HG03521 (cell line): ENCODE data around the gene LRBA.

Experiments
- ATAC-seq: cut with Tn5 transposase; IDR thresholded peaks from one replicate; pipeline ENCODE4 v1.9.1; 2021; ENCODE audit warnings: mild to moderate bottlenecking, moderate library complexity; ENCODE audit not compliant: unreplicated experiment

The LRBA gene

DNA sequence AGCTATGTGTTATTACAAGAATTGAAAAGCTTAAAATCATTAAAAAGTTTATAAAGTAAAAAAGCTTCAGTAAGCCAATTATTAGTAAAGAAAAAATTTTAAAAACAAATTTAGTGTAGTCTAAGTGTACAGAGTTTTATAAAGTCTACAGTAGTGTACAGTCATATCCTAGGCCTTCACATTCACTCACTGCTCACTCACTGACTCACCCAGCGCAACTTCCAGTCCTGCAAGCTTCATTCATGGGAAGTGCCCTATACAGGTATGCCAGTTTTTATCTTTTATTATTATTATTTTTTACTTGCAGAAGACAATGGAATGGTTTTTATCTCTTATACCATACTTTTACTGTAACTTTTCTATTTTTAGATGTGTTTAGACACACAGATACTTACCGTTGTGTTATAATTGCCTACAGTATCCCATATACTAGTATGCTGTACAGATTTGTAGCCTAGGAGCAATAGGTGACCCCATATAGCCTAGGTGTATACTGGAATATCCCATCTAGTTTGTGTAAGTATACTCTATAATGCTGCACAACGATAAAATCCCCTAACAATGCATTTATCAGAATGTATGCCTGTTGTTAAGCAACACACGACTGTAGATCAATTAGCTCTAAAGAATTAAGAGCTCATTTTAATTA is 706.1 kb downstream of the LRBA start:
- ATAC-seq, result no peak

DNA sequence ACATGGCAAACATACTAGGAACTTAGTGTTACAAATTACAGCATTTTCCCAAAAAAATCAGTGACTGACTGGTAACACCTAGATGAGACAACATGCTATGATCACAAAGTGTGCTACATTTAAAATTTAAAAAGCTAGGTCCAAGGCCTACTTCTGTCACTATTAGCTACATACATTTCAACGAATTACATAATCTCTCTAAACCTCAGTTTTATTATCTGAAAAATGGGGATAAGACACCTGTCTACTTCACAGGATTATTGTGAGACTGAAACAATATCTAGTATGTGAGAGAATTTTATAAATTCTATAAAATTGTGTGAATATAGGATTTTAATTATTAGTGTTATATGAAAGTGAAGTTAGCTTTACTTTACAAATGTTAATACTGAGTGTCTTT is 708.4 kb downstream of the LRBA start:
- no peak for ATAC-seq

DNA sequence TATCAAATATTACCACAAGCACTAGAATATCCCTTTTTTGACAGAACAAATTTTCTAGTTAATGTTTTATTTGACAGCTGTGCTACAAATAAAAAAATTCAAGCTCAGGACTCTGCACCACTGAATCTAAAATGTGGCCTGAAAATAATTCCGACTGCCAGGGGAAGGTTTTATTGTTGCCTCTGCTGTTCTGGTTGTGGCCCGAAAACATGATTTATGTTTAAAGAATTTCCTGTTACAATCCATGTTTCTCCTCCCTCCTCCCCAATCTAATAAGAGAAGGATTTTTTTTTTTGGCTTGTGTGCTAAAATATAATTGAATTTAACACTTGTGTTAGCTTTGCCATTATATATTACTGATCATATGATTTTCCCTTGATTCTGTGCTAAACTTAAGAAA is 709.1 kb downstream of the LRBA start:
- ATAC-seq, result no peak

DNA sequence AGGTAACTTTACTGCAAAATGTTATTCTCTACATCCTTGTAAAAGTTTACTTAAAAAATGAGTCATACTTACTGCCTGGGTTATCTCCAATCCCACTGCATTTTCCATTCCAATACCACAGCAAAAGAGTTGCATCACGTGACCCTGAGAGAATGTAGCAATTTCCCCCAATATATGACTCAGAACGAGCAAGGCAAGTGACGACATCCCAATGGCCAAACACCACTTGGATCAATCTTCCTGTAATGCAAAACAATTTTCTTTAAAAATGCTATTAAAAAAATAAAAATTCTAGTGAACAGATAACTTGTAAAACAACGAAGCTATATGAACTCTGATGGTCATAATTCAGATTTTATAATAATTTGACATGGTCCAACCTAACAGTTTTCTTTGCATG is 712.5 kb downstream of the LRBA start:
- no peak for ATAC-seq

DNA sequence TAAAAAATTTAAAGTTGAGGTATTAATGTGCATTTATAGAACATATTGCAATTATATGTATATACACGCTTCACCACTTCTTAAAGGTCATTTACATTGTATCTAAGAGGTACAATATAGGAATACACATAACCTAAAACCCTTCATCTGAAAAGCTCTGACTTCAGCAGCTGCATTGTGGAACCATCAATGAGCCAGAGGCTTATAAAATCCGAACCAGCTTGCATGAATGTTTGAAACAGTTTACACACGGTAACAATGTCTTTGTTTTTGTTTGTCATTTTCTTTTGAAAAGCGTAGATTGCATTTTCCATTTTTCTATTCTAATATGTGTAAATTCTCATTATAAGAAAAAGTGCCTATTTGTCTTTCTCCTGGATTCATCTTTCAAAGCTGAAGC is 715.3 kb downstream of the LRBA start:
- ATAC-seq, result no peak

DNA sequence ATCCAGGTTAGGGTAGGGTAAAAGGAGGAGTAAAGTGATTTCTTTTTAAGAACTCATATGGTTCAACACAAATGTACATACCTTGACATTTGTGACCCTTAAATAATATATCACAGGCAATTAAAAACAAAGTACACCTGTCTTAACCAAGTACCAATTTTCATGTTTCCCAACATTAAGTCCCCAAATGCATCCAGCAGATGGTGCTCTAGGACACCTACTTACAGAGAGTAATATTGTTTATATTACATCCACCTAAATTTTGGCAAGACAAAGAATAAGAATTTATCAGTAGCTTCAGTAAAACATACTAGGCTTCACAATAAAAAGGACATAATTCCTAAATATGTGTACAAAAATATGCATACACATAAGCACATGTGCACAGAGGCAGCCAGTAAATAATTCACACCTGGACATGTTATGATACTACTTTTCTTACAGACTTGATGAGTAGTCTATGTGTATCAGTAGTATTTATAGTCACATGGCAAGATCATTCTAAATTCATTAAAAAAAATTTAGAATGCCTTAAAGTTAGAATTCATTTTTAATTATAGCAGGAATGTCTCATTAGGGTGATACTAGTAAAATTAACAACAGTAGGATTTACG is 717.1 kb downstream of the LRBA start:
- ATAC-seq, result no peak

DNA sequence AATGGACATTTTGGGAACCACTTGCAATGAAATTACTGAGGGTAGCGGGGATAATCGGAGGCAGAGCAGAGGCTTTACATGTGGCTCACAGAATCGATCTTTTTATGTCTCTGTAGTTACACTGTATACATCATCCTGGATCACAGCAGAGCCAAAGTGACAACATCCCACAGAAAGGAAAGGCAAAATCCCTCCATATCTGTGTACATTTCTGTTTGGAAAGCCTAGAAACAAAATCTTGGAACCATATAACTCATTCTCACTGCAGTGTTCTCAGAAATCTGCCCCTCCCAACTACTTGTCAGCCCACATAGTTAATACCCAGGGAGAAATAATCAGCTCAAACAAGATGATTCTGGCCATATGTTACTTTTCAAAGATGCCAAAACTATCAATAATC is 725.2 kb downstream of the LRBA start:
- ATAC-seq, result no peak

DNA sequence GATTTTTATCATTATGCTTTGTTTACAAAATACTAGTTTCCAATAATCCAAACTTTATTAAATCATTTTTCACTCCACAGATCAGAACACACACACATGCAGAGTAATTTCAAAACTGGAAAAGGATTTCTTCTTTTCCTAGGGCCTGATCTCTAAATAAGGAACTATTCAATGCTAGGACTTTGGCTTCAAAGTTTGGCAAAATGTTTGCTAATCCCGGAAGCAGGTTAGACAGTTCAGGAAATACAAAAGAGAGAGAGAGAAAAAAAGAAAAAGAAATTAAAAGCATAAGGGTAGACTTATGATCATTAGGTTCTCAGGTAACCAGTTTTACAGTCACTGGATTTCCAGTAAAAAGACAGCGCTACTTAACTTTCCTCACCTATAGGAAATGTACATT is 725.9 kb downstream of the LRBA start:
- ATAC-seq, result no peak

DNA sequence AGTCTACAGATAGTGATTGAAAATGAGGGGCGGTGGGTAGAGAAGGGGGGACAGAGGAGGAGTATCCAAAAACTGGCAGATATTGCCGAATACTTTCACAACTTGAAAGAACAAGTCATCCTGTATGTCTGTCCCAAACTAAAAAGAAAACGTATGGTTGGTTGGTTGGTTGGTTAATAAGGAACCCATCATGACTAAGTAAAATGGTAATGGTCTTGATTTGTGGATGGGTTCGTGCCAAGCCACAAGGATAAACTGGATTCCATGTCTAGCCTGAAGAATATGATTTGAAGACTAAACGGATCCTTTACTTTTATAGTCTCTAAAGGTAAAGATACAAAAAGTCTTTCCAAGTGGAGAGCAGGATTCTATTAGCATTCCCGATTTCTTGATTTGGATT is 728.4 kb downstream of the LRBA start:
- ATAC-seq, result no peak

DNA sequence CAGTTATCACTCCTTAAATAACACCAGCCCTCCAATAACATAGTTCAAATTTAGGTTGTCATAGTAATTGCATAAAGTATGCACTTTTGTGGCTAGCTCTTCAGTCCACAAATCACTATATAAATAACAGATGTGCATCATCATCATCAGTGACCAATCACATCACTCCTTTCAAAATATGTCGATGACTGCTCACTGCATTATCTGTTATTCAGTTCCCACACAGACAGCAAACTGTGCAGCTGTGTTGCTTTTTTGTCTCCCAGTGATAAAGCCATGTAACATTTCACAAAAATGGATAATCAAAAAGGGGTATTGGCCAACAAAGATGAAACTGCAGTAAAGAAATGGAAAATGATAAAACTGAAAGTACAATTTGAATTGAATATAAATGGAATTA is 731.4 kb downstream of the LRBA start:
- no peak for ATAC-seq

DNA sequence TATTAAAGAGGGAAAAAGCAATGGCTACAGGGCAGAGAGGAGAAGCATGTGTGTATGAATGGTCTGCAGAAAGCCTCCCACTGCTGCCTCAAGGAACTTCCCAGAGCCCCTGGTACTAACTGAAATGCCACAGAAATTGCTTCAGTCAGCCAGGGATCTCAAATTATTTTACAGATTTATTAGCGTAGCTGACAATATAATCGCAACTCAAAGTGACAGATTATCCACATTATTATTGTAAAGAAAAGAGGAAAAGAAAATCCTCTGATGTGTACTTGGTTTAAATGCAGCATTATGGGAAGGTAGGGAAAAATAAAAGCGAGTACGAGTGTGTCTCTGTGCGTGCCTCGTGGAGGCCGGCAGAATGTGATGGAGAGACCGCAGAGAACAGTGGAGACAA is 734.1 kb downstream of the LRBA start:
- ATAC-seq, result no peak

DNA sequence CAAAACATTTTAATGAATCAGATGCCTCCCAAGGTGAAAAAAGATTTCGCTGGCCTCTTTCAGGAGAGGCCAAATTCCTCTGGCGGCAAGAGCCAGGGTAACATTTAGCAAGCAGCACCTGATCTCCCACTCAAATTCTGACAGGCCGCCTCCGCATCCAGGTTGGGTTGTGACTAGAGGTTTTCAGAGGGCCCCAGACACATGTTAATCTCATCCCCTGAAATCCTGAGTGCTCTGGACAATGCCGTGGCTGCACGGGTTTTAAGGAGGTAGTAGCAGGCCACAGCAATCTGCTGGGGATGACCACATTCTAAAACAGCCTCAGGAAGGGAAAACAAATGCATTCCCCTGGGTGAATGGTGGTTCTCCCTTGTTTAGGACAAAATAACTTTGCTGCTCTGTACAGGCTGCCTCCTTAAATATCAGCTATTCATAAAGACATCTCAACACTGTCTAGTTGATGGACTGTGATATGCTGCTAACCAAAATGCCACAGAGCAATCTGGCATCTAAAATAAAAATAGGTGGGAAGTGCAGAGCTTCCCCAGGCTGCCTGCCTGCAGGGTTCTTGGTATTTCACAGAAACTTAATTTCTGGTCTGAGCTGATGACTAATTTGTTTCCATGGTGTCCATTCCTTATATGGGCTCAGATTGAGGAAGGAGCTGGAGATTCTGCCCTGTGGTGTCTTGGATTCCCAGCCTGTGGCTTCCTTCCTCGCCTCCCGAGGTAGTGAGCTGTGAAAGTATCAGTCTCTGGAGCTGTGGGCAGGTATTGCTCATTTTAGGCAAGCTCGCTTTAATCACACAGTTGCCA is 734.8 kb downstream of the LRBA start:
- ATAC-seq, result no peak

DNA sequence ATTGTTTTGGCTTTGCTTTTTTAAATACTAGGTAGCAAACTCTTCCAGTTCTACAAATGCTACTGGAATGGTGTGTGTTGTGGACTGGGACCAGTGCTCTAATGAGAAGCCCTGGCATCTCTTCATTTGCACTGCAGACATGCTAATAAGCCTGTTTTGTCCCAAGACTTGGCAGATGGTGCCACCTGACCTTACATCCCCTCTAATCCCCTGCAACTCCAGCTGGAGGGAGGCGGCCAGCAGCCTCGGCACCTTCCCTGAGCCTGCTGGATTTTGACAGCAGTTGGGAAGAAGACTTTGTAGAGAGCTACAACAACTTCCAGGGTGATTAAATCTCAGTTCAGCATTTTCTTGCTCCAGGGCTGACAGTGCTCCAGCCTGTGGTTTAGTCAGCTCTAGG is 736.9 kb downstream of the LRBA start:
- ATAC-seq, result no peak

DNA sequence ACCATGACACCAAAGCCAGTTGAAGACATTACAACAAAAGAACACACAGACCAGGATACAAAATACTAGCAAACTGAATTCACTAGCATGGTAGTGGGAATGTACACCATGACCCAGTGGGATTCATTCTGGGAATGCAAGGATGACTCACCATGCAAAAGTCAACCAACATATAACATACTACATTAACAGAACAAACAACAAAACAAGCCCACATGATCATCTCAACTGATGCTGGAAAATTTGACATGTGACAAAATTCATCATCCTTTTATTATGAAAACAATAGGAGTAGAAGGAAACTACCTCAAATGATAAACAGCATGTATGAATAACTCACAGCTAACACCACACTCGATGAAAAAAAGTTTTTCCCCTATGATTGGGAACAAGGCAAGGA is 746.6 kb downstream of the LRBA start:
- ATAC-seq, result no peak

DNA sequence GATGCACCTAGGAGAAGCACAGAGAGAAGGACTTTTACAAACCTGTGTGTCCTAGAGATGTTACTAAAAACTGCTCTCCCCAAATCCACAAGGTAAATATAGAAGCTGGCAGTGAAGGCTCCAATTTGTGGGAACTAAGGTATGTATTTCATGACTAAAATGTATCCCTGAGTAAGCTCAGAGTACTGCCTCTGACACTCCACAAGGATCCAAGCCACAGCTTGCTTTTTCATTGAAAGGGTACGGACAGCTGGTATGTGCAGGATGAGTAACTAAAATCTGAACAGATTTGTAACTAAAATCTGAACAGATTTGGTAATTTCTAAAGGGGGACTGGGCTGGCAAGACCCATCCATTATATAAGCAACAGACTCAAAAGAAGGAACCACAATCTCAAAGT is 749.3 kb downstream of the LRBA start:
- no peak for ATAC-seq

DNA sequence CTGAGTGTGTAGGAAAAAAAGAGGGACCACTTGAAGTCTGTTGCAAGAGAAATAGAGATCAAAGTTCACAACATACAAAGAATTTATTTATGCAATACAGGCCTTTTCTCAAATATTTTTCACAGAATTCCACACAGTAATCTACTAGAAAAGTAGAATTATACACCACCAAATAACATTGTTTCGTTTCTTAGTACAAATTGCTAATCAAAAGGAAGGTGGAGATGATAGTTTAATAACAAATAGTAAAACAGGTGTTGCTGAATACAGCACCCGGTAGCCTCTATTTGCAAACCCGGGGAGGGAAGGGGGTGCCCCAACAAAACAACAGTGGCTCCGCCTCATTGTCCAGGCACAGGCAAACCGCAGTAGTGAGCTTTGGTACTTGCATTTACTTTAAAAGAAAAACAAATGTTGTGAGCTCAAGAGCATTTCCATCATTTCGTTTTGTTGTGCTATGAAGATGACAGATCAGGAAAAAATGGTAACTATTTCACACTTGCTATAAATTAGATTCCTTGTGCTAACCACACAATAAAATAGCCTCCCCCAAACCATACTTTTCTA is 750.4 kb downstream of the LRBA start:
- ATAC-seq, result no peak

DNA sequence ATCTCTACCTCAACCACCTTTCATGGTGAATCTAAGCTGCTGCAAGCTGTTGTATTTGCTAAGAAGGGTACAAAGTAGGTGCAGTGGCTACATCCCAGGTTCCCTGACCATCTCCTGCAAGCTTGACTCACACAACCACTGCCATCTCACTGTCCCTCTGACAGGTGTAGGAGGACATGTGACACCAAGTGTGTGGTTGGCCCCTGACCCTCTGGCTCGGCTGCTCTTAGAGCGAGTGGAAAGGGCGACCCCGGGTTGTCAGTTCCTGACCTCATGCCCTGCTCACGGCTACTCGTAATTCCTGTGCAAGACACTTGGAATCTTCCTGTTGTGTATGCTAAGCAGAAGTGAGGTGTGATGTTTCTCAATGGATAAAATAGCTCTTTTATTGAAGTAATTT is 752.5 kb downstream of the LRBA start:
- ATAC-seq, result no peak

DNA sequence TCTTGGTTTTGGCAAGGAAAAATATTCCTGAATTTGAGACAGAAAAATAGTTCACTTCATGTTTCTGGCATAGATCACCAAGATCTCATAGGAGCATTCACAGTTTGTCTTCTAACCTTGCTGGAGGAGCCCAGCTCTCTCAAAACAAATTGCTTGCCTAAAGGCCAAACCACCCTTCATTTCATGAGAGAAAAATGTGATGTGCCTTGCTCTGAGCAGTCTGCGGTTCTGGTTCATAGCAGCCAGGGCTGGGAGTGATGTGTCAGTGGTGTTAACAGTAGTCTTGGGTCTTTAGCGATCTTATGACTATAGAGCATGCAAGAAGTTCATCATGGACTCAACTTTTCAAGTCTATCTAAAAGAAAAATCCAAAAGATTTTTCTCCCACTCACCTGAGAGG is 753.5 kb downstream of the LRBA start:
- ATAC-seq, result no peak

DNA sequence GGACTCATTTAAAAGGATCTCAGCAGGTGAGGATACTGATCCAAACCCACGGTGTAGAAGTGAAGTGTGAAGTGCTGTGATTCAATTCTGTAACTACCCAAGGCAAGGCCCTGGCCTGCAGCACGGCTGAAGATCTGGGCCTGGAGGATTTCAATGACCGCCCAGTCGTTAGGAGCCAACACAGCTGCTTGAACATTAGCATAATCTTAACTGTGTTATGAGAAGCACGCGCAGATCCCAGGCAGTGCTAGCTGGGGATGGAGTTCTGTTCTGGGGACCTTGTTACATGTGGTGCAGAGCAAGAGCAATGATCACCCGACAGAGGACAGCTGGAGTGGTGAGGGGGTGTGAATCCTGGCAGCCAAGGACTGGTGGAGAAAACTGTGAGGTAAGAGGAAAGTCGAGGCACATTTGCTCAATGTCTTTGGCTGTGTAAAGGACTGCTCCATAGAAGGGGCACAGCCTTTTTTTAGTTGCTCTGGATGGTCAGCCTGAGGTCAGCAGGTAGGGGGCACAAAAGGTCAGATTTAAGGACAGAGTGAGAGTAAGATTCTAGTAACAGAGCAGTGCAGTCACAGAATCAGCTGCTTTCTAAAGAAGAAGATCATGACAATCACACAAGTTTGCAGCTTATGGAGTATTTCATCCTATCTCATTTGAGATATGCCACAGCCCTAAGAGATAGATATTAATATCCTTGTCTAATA is 755.1 kb downstream of the LRBA start:
- no peak for ATAC-seq

DNA sequence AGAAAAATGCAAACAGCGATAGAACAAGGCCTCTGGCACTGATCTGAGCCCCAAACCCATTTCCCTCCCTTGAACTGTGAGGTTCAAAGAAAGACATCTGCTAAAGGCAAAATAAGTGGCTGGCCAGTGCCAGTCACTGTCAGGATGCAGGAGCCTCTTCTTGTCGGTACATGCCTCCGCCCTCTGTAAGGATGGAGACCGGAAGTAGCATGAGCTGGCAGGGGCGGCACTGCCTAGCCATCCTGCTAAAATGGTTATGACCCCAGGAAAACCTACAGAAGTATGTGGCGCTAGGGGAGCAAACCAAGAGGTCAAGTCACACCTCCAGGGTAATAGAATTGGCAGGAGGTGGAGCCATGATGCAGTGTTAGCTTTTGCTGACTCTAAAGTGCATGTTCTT is 756.5 kb downstream of the LRBA start:
- ATAC-seq, result no peak
